Prostate gland (tissue), 2 donors: Measurements from ENCODE around the gene SRGAP3. TPM values are rescaled to one million over a fixed set of nuclear protein-coding genes. Genes with fewer than 3 reads are reported as not detected.

Experiments used
- DNase-seq: peaks from one replicate; pipeline ENCODE4 v3.0.0-alpha.2; 2019; ENCODE audit warnings: low spot score
- H3K27ac ChIP-seq, 2 donors: fragments of 200-600 bp; sonication (generic); 2 replicates each; pipeline ENCODE4 v1.5.1; 2017 to 2019
- H3K27me3 ChIP-seq: fragments of 200-600 bp; sonication (generic); replicated peaks from 2 replicates; pipeline ENCODE4 v1.5.1; 2019; ENCODE audit not compliant: insufficient read depth
- H3K36me3 ChIP-seq, 2 donors: fragments of 200-600 bp; sonication (generic); 1 replicate in 1 of 2; 2 replicates in 1 of 2; pipeline versions ENCODE4 v1.5.1 to v1.8.1; 2017 to 2019
- H3K4me1 ChIP-seq: fragments of 200-600 bp; sonication (generic); replicated peaks from 2 replicates; pipeline ENCODE4 v1.5.1; 2019
- H3K4me3 ChIP-seq, 2 donors: fragments of 200-600 bp; sonication (generic); 2 replicates each; pipeline ENCODE4 v1.5.1; 2017 to 2019
- H3K9me3 ChIP-seq: fragments of 200-600 bp; sonication (generic); 2 replicates; pipeline ENCODE4 v1.5.1; 2017
- CTCF ChIP-seq, 4 experiments: fragments of 200-600 bp in 2 of 4; fragments of 450-650 bp in 2 of 4; sonication (generic) in 2 of 4; IDR thresholded peaks; 1 replicate in 3 of 4; 2 replicates in 1 of 4; pipeline ENCODE4 v1.5.1; 2016 to 2019; ENCODE audit warnings: antibody characterized with exemption in 4 of 4, mild to moderate bottlenecking in 2 of 4, moderate library complexity in 2 of 4
- POLR2A ChIP-seq: fragments of 450-650 bp; IDR thresholded peaks from one replicate; pipeline ENCODE4 v1.6.1; 2016; ENCODE audit warnings: antibody characterized with exemption, mild to moderate bottlenecking
- POLR2AphosphoS5 ChIP-seq: sonication (generic); formaldehyde crosslinking; IDR thresholded peaks from one replicate; pipeline ENCODE4 v1.6.1; 2017; ENCODE audit warnings: antibody characterized with exemption
- WGBS: methylation state at CpG from one replicate; pipeline ENCODE4 v1.1.5; 2018; 5-methylcytosine and 5-hydroxymethylcytosine counted together
- intact Hi-C: fragments of 100-400 bp; cut with DNase I; formaldehyde crosslinking; loops from one replicate; pipeline ENCODE4 v1.14.2; 2022
- total RNA-seq, 2 donors: library from RNA; depleted of rRNA; stranded (reverse); fragments of >200 nt; gene quantifications; one replicate each; pipeline ENCODE4 v1.1.0, GENCODE V29; 2016

SRGAP3 gene
- total RNA-seq, 2 donors from 2014 or later: 23.6 to 50.3 TPM

DNA sequence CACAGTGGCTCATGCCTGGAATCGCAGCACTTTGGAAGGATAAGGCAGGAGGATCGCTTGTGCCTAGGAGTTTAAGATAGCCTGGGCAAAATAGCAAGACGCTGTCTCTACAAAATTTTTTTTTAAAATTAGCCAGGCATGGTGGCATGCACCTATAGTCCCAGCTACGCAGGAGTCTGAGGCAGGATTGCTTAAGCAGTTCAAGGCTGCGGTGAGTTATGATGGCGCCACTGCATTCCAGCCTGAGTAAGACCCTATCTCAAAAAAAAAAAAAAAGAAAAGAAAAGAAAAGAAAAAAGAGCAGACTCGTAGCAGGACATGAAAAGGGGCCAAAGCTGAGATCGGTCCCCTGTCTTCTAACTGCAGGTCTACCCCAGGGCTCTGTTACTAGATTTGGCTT, 18.9 kb downstream of the SRGAP3 start:
- 92% methylated on average over 8 of the region's 8 CpGs for WGBS
- no peaks in the 10 kb centered on the region for H3K4me1 ChIP-seq
- TF ChIP-seq CTCF (IDR thresholded peaks at IDR 0.05) (no peak), POLR2A (no peak), POLR2AphosphoS5 (no peak)
- intact Hi-C loops: no loop called here
- no peak overlapping the region for H3K27ac ChIP-seq
- no peaks in the 10 kb centered on the region for H3K36me3 ChIP-seq
- H3K9me3 ChIP-seq: no peaks in the 10 kb centered on the region
- no peak overlapping the region for H3K4me3 ChIP-seq
- H3K27me3 ChIP-seq: no peaks in the 10 kb centered on the region
- DNase-seq: no peak

- H3K27ac ChIP-seq: no peak overlapping the region
- intact Hi-C loops: loop anchor here (10.0 kb wide), 1 partner anchor 75 kb away; no protein-coding TSS in a partner anchor
- H3K9me3 ChIP-seq: no peaks in the 10 kb centered on the region
- no peaks in the 10 kb centered on the region for H3K27me3 ChIP-seq
- H3K36me3 ChIP-seq: no peaks in the 10 kb centered on the region
- H3K4me1 ChIP-seq: no peaks in the 10 kb centered on the region
- no peak for DNase-seq
- TF ChIP-seq CTCF (IDR thresholded peaks at IDR 0.05) (no peak), POLR2AphosphoS5 (no peak), POLR2A (no peak)
- H3K4me3 ChIP-seq: no peak overlapping the region
- 77% methylated on average over 7 of the region's 7 CpGs for WGBS
Observed at GRCh38 chr3:9229879-9230278, 19.6 kb downstream of the SRGAP3 start.

DNA sequence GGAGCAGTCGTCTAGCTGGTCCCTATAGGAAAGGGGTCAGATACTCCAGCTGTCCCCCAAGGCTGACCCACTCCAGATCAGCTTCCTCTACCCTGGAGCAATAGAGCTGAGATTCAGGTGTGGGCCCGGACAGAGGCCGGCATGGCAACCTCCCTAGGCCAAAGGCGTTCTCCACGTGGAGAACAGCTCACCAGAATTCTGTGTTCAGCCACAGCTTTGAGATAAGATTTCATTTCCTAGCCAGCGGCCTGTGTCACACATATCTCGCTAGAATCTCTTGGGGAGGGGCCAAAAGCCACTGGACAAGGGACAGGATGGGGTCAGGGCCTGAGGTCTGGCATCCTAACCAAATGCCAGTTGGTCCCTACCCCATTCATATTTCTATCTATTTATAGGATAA, 20.1 kb downstream of the SRGAP3 start:
- WGBS: 74% methylated on average over 7 of the region's 7 CpGs
- intact Hi-C loops: loop anchor here (10.0 kb wide), 1 partner anchor 75 kb away; no protein-coding TSS in a partner anchor
- no peak for TF ChIP-seq CTCF (IDR thresholded peaks at IDR 0.05)
- TF ChIP-seq POLR2A: no peak
- TF ChIP-seq POLR2AphosphoS5: no peak

GRCh38 chr3:9226326-9226725, 23.1 kb downstream of the SRGAP3 start:
- intact Hi-C loops: loop anchor here (10.0 kb wide), 1 partner anchor 72 kb away; no protein-coding TSS in a partner anchor
- Histone ChIP-seq H3K4me3 (no peak overlapping the region), H3K27ac (no peak overlapping the region), H3K9me3 (no peaks in the 10 kb centered on the region), H3K27me3 (no peaks in the 10 kb centered on the region), H3K4me1 (no peaks in the 10 kb centered on the region), H3K36me3 (no peaks in the 10 kb centered on the region)
- peak; percentile 52 for DNase-seq
- 10% methylated on average over 4 of the region's 4 CpGs for WGBS
- TF ChIP-seq POLR2AphosphoS5: peak; percentile 61
- no peak for TF ChIP-seq POLR2A
- TF ChIP-seq CTCF (IDR thresholded peaks at IDR 0.05): no peak

More for the DNA sequence above, 20.1 kb downstream of the SRGAP3 start:
- Histone ChIP-seq H3K4me1 (no peaks in the 10 kb centered on the region), H3K9me3 (no peaks in the 10 kb centered on the region), H3K4me3 (no peak overlapping the region), H3K27ac (no peak overlapping the region), H3K36me3 (no peaks in the 10 kb centered on the region), H3K27me3 (no peaks in the 10 kb centered on the region)
- DNase-seq: no peak

GRCh38 chr3:9225268-9225667, 24.2 kb downstream of the SRGAP3 start:
- 100% methylated on average over 1 of the region's 1 CpG for WGBS
- intact Hi-C loops: loop anchor here (10.0 kb wide), 1 partner anchor 70 kb away; no protein-coding TSS in a partner anchor
- no peak overlapping the region for H3K27ac ChIP-seq
- no peak for TF ChIP-seq CTCF (IDR thresholded peaks at IDR 0.05)
- no peak for TF ChIP-seq POLR2A
- no peak for TF ChIP-seq POLR2AphosphoS5
- no peak for DNase-seq
- no peaks in the 10 kb centered on the region for H3K27me3 ChIP-seq
- no peaks in the 10 kb centered on the region for H3K9me3 ChIP-seq
- H3K4me1 ChIP-seq: no peaks in the 10 kb centered on the region
- no peaks in the 10 kb centered on the region for H3K36me3 ChIP-seq
- no peak overlapping the region for H3K4me3 ChIP-seq
